GM12878 (cell line): ENCODE results near the gene STK16. TPM values are rescaled to one million over a fixed set of nuclear protein-coding genes. Genes with fewer than 3 reads are reported as not detected.

ENCODE experiments used
- CEBPB ChIP-seq, 2 experiments: fragments of 150-350 bp in 1 of 2; IDR thresholded peaks; 2 replicates each; pipeline ENCODE4 v1.6.1; 2012 to 2014; ENCODE audit warnings: low read depth in 2 of 2, low read length in 2 of 2, borderline replicate concordance in 1 of 2, inconsistent platforms in 1 of 2
- E2F8 ChIP-seq: fragments of 450-650 bp; IDR thresholded peaks from 2 replicates; pipeline ENCODE4 v1.6.1; 2018; ENCODE audit warnings: mild to moderate bottlenecking, low read depth, moderate library complexity; ENCODE audit not compliant: partially characterized antibody
- ESRRA ChIP-seq: IDR thresholded peaks from 2 replicates; pipeline ENCODE4 v1.6.1; 2012; ENCODE audit warnings: mild to moderate bottlenecking, low read length, improper control_type of control experiment
- GABPA ChIP-seq: IDR thresholded peaks from 2 replicates; pipeline ENCODE4 v1.6.1; 2014; ENCODE audit warnings: antibody characterized with exemption, low read depth, mild to moderate bottlenecking, inconsistent platforms
- HDAC2 ChIP-seq: fragments of 200-600 bp; sonication (generic); IDR thresholded peaks from 2 replicates; pipeline ENCODE4 v1.6.1; 2017
- HDGF ChIP-seq: fragments of 450-650 bp; IDR thresholded peaks from 2 replicates; pipeline ENCODE4 v1.6.1; 2016; ENCODE audit warnings: antibody characterized with exemption
- NFIC ChIP-seq: IDR thresholded peaks from 2 replicates; pipeline ENCODE4 v1.6.1; 2012; ENCODE audit warnings: low read depth, mild to moderate bottlenecking, inconsistent platforms, low read length, moderate library complexity
- NKRF ChIP-seq: fragments of 450-650 bp; conservative IDR thresholded peaks from 2 replicates; pipeline ENCODE4 v1.6.1; 2017; ENCODE audit warnings: mild to moderate bottlenecking, moderate library complexity
- NR2C2 ChIP-seq: IDR thresholded peaks from 2 replicates; pipeline ENCODE4 v1.6.1; 2011; ENCODE audit warnings: borderline replicate concordance, low read depth; ENCODE audit not compliant: control insufficient read depth, insufficient read length
- RBBP5 ChIP-seq: fragments of 200-600 bp; sonication (generic); conservative IDR thresholded peaks from 2 replicates; pipeline ENCODE4 v1.6.1; 2016
- SKIL ChIP-seq: fragments of 450-650 bp; IDR thresholded peaks from 2 replicates; pipeline ENCODE4 v1.6.1; 2017; ENCODE audit warnings: mild to moderate bottlenecking, low read depth, inconsistent platforms; ENCODE audit not compliant: poor library complexity, severe bottlenecking
- SP1 ChIP-seq: IDR thresholded peaks from one replicate; pipeline ENCODE4 v1.6.1; 2011; ENCODE audit warnings: low read depth, low read length
- SREBF2 ChIP-seq: IDR thresholded peaks from 2 replicates; pipeline ENCODE4 v1.6.1; 2012; ENCODE audit warnings: mild to moderate bottlenecking, low read length
- STAT3 ChIP-seq: IDR thresholded peaks from 2 replicates; pipeline ENCODE4 v1.6.1; 2011; ENCODE audit warnings: low read depth, low read length, improper control_type of control experiment
- SUZ12 ChIP-seq: fragments of 200-600 bp; sonication (generic); IDR thresholded peaks from one replicate; pipeline ENCODE4 v1.6.1; 2018; ENCODE audit warnings: antibody characterized with exemption, mild to moderate bottlenecking; ENCODE audit not compliant: unreplicated experiment
- TCF7 ChIP-seq: IDR thresholded peaks from 2 replicates; pipeline ENCODE4 v1.6.1; 2014; ENCODE audit warnings: antibody characterized with exemption, borderline replicate concordance
- ZBTB40 ChIP-seq: fragments of 450-650 bp; IDR thresholded peaks from 2 replicates; pipeline ENCODE4 v1.6.1; 2016; ENCODE audit warnings: mild to moderate bottlenecking, moderate library complexity, borderline replicate concordance
- ZNF384 ChIP-seq: IDR thresholded peaks from 2 replicates; pipeline ENCODE4 v1.6.1; 2012; ENCODE audit warnings: low read depth, mild to moderate bottlenecking, low read length, improper control_type of control experiment, borderline replicate concordance
- polyA plus RNA-seq, 11 experiments: library from polyadenylated mRNA; depleted of rRNA in 4 of 11; unstranded in 6 of 11; stranded (reverse) in 5 of 11; fragments of >200 nt; fragmentation: Nextera tagmentation in 4 of 11; fragmentation: Illumina TruSeq in 1 of 11; extraction: Ambion mirVana in 4 of 11; extraction: Trizol in 1 of 11; gene quantifications; 1 replicate in 1 of 11; 2 replicates in 10 of 11; pipeline versions ENCODE4 v1.2.1 to v1.2.3, GENCODE V29; 2011 to 2016; ENCODE audit warnings: inconsistent platforms in 2 of 11, missing spikeins in 2 of 11, low read depth in 1 of 11
- total RNA-seq, 4 experiments: library from RNA; depleted of rRNA in 3 of 4; stranded (reverse); fragments of >200 nt in 3 of 4; fragmentation: Illumina TruSeq in 1 of 4; extraction: Trizol in 1 of 4; gene quantifications; 2 replicates each; pipeline versions ENCODE4 v1.2.1 to v1.2.3, GENCODE V29; 2013 to 2021

Gene STK16
- total and polyA plus RNA-seq, 10 of the 15 experiments (the other 5 are each of a cell fraction or from before 2014, with no cell fraction given) = 4.3 to 50.1 (median 17.9) TPM

- TF ChIP-seq NFIC = no peak
- no peak for TF ChIP-seq NR2C2
- peak; percentile 82; the same call in 1 of the 2 replicates for TF ChIP-seq ESRRA
- TF ChIP-seq CEBPB (IDR thresholded peaks at IDR 0.05; ENCODE audit: borderline replicate concordance in 1 of 2, low read depth in 2 of 2, low read length in 2 of 2) = no peak
- TF ChIP-seq NKRF = peak; percentile 36; the same call in 1 of the 2 replicates
- TF ChIP-seq SUZ12 = no peak
- peak; percentile 27 for TF ChIP-seq E2F8
- TF ChIP-seq ZNF384 = peak; percentile 7; the same call in 1 of the 2 replicates
- TF ChIP-seq SP1 = no peak
- no peak for TF ChIP-seq GABPA
- no peak for TF ChIP-seq TCF7
- TF ChIP-seq SREBF2 = no peak
- TF ChIP-seq RBBP5 = no peak
- TF ChIP-seq ZBTB40 = no peak
- peak; percentile 28 for TF ChIP-seq SKIL
- TF ChIP-seq STAT3 = no peak
- no peak for TF ChIP-seq HDAC2
- peak; percentile 85; the same call in 1 of the 2 replicates for TF ChIP-seq HDGF
These were observed 32.7 kb downstream of the STK16 start (continued) for GRCh38 chr2:219277703-219278654.
